Fibroblast of peridontal ligament (primary cell): ENCODE measurements around the gene NWD2.
A peak's percentile ranks its signal among the peaks of the same experiment; 100 is the strongest.

Source experiments
- DNase-seq: peaks from one replicate; pipeline ENCODE4 v3.0.0-alpha.2; 2010; ENCODE audit errors: extremely low read depth

Gene NWD2

GRCh38 chr4:37438564-37439279 is 194.2 kb downstream of the NWD2 start:
- DNase-seq: no peak

DNA sequence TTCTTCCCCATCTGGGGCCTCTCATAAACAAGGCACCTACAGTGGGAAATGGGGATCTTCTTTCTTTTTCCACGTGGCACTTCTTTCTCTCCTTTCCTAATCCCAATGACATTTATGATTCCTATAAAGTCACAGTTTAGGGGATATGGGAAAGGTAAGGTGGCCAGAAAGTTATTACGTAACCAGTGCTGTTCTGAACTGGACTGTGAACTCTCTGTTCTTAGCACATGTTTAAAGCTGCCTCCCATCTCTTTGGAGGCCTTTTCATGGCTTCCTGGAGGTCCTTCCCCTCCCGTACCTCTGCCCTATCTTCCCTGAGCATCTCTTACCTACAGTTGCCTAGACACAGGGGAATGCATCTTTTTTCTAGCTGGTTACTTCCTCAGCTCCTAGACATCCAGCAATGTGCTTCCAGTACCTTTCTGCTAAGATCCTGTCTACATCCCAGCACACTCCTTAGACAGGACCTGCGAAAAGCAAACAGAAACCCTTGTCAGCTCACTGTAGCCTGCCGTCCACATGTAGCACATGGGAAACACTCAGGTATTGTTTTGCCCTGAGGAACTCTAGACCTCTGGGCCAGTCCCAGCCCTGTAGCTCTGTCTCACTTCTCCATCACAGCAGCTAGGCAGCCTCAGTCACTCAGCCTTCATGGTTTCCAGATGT is 195.4 kb downstream of the NWD2 start:
- no peak for DNase-seq

DNA sequence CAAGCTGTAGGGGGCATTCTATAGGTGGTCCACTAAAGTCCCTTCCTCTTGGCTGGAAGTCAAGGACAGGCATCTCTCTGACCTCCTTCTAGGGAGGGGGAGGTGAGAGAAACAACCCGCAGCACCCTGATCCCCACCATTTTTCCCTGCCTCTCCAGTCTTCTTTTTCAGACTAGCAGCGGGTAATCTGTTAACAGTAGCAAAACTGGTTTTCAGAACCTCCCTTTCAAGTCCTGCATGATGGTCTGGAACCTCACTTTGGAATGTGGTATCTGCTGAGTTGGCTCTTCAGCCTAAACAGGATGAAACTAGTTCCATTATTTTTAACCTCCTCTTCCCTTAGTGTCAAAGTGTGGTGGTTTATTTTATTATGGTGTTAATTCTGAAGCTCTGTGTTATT is 196.0 kb downstream of the NWD2 start:
- no peak for DNase-seq

- DNase-seq: no peak
Measured at GRCh38 chr4:37441231-37442061, 196.9 kb downstream of the NWD2 start.

DNA sequence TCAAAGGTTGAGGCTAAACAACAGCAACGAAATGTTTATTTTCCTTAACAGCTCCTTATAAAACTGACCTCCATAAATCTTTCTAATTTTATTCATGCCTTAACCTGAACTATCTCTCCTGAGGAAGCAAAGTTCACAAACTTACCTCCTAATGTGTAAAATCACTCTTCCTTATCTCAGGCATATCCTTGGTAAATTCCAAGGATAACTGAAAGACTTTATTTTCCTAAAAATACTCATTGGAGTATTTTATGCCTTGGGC is 197.4 kb downstream of the NWD2 start:
- DNase-seq: no peak

- DNase-seq: no peak
Measured at GRCh38 chr4:37443137-37443536, 198.6 kb downstream of the NWD2 start.

DNA sequence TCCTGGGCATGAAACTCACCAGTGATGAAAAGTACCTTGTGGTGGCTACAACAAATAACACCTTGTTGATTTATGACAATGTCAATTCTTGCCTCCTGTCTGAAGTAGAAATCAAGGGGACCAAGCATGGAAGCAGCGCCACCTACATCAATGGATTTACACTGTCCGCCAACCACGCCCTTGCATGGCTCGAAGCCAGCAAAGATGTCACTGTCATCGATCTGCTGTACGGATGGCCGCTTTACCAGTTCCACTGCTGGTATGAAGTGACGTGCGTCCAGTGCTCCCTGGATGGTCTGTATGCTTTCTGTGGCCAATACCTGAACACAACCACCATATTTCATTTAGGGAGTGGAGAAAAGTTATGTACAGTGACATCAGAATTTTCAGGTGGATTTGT is 200.5 kb downstream of the NWD2 start:
- DNase-seq: no peak

GRCh38 chr4:37446016-37446415 is 201.5 kb downstream of the NWD2 start:
- no peak for DNase-seq

GRCh38 chr4:37447886-37448285 is 203.3 kb downstream of the NWD2 start:
- no peak for DNase-seq

GRCh38 chr4:37450309-37450708 is 205.8 kb downstream of the NWD2 start:
- no peak for DNase-seq

- no peak for DNase-seq
Measured at GRCh38 chr4:37450911-37451310, 206.4 kb downstream of the NWD2 start.

GRCh38 chr4:37451656-37452055 is 207.1 kb downstream of the NWD2 start:
- no peak for DNase-seq

DNA sequence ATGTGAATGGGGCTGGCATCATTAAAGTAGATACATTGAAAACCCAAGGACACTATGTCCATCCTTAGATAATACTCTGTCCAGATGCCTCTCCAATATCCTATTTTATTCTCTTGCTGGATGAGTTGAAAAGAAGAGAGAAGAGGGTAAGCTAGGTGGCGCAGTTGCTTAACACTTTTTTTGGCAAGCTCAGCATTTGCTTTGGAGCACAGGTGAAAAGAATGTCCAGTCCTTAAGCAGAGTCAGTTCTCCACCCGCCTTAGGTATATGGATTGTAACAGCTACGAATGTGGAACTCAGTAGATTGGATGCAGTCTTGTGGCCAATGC is 208.4 kb downstream of the NWD2 start:
- DNase-seq: peak; percentile 11

GRCh38 chr4:37453281-37453998 is 208.9 kb downstream of the NWD2 start:
- DNase-seq: no peak

DNA sequence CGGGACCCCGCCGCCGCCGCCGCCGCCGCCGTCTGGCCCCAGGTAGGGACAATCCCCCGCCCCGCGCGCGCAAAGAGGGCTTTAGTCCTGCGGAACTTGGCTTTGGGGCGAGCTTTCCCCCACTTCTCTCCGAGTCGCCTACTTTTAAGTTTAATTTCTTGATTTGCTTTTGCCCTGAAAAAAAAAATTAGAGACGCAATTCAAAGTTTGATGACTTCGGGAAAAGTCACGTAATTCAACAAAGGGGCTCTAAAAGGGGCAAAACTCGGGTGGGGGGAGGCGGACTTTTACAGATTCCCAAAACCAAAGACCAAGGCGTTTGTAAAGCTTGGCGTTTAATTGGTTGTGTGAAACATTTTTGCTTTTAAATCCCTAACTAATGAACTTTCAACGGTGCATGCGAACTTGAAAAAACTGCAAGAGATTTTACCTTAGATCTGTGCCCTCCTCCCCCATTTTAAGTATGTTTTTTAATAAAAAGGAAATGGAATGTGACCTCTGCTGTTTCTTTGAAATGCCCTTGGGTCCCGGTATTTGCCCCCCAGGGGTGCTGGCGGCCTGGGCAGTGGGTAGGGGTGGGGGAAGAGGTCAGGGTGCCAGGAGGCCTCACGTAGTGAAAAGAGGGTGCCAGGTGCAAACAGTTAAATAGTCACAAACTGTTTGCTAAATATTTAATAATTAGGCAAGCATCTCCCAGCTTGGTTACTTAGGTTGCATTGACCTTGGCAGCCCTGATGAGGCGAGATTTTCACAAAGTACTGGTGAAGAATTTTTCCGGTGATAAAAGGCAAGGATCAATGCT is 209.7 kb downstream of the NWD2 start:
- no peak for DNase-seq

GRCh38 chr4:37455301-37456131 is 211.0 kb downstream of the NWD2 start:
- DNase-seq: no peak

GRCh38 chr4:37461801-37462200 is 217.3 kb downstream of the NWD2 start:
- DNase-seq: no peak

DNA sequence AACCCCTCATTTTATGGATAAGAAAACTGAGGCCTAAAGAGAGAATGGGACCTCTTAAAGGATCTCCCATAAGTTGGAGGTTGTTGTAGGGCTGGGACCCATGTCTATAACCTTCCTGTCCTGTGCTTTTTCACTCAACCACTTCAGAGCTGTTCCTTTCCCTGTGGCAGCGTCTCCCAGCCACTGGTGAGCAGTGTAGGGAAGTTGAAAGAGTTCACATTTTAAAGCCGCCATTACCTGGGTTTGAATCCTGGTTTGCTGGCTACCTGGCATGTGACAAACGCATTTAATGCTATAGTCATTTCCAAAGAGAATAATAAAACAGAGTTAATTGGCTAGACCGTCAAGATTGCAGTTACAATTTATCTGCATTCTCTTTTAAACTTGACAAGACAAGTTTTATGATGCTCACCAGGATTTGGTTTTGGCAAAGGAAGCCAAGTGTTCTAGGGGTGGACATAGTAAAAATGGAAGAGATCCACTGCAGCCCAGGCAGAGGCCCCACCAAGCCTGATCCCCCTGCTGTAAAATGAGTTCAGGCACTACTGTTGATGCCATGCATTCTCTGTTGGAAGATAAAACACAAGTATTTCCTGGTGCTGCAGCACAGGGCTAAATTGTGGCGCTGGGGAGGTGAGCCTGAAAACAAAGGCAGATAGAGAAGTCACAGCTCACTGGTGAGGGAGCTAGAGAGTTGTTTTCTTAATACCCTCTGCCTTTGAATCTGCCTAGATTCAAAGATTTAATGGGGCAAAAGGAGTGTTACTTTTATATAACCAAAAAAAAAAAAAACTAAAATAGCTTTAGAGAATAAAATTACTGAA is 218.7 kb downstream of the NWD2 start:
- no peak for DNase-seq

DNA sequence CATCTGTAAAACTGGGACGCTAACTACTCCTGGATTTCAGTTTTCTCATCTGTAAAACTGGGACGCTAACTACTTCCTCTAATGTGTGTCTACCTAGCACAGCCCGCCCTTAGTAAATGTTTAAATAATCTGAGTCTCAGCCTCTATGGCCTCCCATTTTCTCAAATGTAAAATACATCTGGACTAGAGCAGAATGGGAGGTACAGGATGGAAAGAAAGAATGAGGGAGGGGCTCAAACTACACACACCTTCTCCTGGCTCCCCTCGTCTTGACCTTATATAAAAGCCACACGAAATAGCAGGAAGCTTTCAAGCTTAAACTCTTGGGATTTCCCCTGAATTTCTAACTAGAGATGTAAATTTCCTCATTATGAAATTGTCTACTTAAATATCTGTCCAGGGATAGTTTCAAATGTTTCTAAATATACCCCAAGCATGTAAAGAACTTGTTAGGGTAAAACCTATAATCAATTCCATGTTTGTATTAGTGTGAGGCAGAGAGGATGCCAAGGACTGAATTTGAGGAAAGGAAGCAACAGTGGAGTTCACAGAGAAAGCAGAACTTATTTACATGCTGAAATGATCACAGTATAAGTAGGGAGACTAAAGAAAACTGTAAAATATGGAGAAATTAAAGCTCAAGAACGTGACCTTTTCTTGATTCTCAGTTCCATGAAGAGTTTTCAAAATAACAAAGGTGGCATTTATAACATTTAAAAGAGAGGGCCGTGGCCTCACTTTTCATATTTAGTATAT is 220.0 kb downstream of the NWD2 start:
- no peak for DNase-seq
